CD14-positive monocyte (primary cell): ENCODE measurements around the gene NPL. TPM values are rescaled to one million over a fixed set of nuclear protein-coding genes. Genes with fewer than 3 reads are reported as not detected.

Experiments
- DNase-seq, 3 donors: peaks; one replicate each; pipeline ENCODE4 v3.0.0-alpha.2; 2011 to 2022
- H2AFZ ChIP-seq: 2 replicates; pipeline ENCODE4 v1.6.0; 2012; ENCODE audit warnings: mild to moderate bottlenecking, low read depth, low read length, inconsistent platforms; ENCODE audit not compliant: insufficient read depth, poor library complexity, severe bottlenecking
- H3K27ac ChIP-seq, 2 donors: 1 replicate in 1 of 2; 2 replicates in 1 of 2; pipeline ENCODE4 v1.5.1; 2012 to 2013; ENCODE audit warnings: low read length in 2 of 2, control low read depth in 1 of 2, inconsistent platforms in 1 of 2, low read depth in 1 of 2, mild to moderate bottlenecking in 1 of 2
- H3K27me3 ChIP-seq, 2 donors: one replicate each; pipeline versions ENCODE4 v1.6.0 to v1.6.1; 2011 to 2013; ENCODE audit warnings: low read length in 2 of 2; ENCODE audit not compliant: control insufficient read depth in 2 of 2, insufficient read depth in 2 of 2
- H3K36me3 ChIP-seq, 2 donors: replicated peaks in 1 of 2; 1 replicate in 1 of 2; 2 replicates in 1 of 2; pipeline versions ENCODE4 v1.5.1 to v1.6.1; 2012 to 2013; ENCODE audit warnings: low read length in 2 of 2, control low read depth in 1 of 2, inconsistent platforms in 1 of 2, mild to moderate bottlenecking in 1 of 2; ENCODE audit not compliant: insufficient read depth in 2 of 2, control insufficient read depth in 1 of 2
- H3K4me1 ChIP-seq, 2 donors: 1 replicate in 1 of 2; 2 replicates in 1 of 2; pipeline versions ENCODE4 v1.5.1 to v1.6.1; 2012 to 2013; ENCODE audit warnings: low read length in 2 of 2, control low read depth in 1 of 2, inconsistent platforms in 1 of 2, mild to moderate bottlenecking in 1 of 2, moderate library complexity in 1 of 2; ENCODE audit not compliant: insufficient read depth in 2 of 2, control insufficient read depth in 1 of 2
- H3K4me2 ChIP-seq: replicated peaks from 2 replicates; pipeline ENCODE3; 2012; ENCODE audit warnings: low read length, moderate library complexity, mild to moderate bottlenecking; ENCODE audit not compliant: poor library complexity, severe bottlenecking; ENCODE audit errors: extremely low read depth
- H3K4me3 ChIP-seq, 3 experiments: fragments of 200-600 bp in 1 of 3; sonication (generic) in 1 of 3; replicated peaks in 1 of 3; 1 replicate in 2 of 3; 2 replicates in 1 of 3; pipeline ENCODE4 v1.5.1; 2011 to 2013; ENCODE audit warnings: low read length in 3 of 3, mild to moderate bottlenecking in 3 of 3, control low read depth in 2 of 3, low read depth in 2 of 3, inconsistent platforms in 1 of 3, moderate library complexity in 1 of 3
- H3K79me2 ChIP-seq: 2 replicates; pipeline ENCODE4 v1.6.0; 2012; ENCODE audit warnings: mild to moderate bottlenecking, control low read depth, inconsistent platforms, low read length, moderate library complexity; ENCODE audit not compliant: insufficient read depth
- H3K9ac ChIP-seq: 2 replicates; pipeline ENCODE4 v1.6.0; 2017; ENCODE audit warnings: low read length, mild to moderate bottlenecking; ENCODE audit not compliant: insufficient read depth, poor library complexity, severe bottlenecking
- H3K9me3 ChIP-seq, 2 donors: replicated peaks in 1 of 2; 1 replicate in 1 of 2; 2 replicates in 1 of 2; pipeline versions ENCODE4 v1.5.1 to v1.6.1; 2012 to 2013; ENCODE audit warnings: low read length in 2 of 2, control low read depth in 1 of 2; ENCODE audit not compliant: control insufficient read depth in 1 of 2, insufficient read depth in 1 of 2
- H4K20me1 ChIP-seq: 2 replicates; pipeline ENCODE4 v1.6.0; 2012; ENCODE audit warnings: mild to moderate bottlenecking, low read length, control low read depth, moderate library complexity; ENCODE audit not compliant: insufficient read depth
- H3K27ac Mint-ChIP-seq, 7 donors: one replicate each; pipeline ENCODE4 v1.8.0; 2020; ENCODE audit warnings: mild to moderate bottlenecking in 7 of 7, mixed read lengths in 7 of 7, moderate library complexity in 6 of 7, inconsistent platforms in 2 of 7
- H3K27me3 Mint-ChIP-seq, 3 donors: one replicate each; pipeline ENCODE4 v1.8.0; 2021 to 2022; ENCODE audit warnings: low read depth in 3 of 3, mild to moderate bottlenecking in 3 of 3, mixed read lengths in 3 of 3, moderate library complexity in 3 of 3, inconsistent platforms in 1 of 3
- H3K36me3 Mint-ChIP-seq, 2 donors: one replicate each; pipeline ENCODE4 v1.8.0; 2020; ENCODE audit warnings: mixed read lengths in 2 of 2, inconsistent platforms in 1 of 2, mild to moderate bottlenecking in 1 of 2
- H3K4me1 Mint-ChIP-seq: one replicate; pipeline ENCODE4 v1.8.0; 2020; ENCODE audit warnings: mild to moderate bottlenecking, mixed read lengths
- H3K4me3 Mint-ChIP-seq, 2 donors: one replicate each; pipeline ENCODE4 v1.8.0; 2020; ENCODE audit warnings: mild to moderate bottlenecking in 2 of 2, mixed read lengths in 2 of 2, moderate library complexity in 1 of 2
- H3K9me3 Mint-ChIP-seq, 7 donors: one replicate each; pipeline ENCODE4 v1.8.0; 2020 to 2022; ENCODE audit warnings: mixed read lengths in 7 of 7, mild to moderate bottlenecking in 6 of 7, moderate library complexity in 6 of 7, inconsistent platforms in 2 of 7
- CTCF ChIP-seq: fragments of 200-600 bp; IDR thresholded peaks from one replicate; pipeline ENCODE4 v1.8.0; 2022; ENCODE audit warnings: antibody characterized with exemption, mild to moderate bottlenecking
- WGBS: methylation state at CpG from one replicate; pipeline ENCODE4 v1.1.5; 2013; ENCODE audit warnings: missing lambda C conversion rate; ENCODE audit not compliant: insufficient coverage; 5-methylcytosine and 5-hydroxymethylcytosine counted together
- intact Hi-C, 2 donors: fragments of 100-400 bp; cut with micrococcal nuclease; formaldehyde crosslinking; loops; one replicate each; pipeline versions ENCODE4 v1.15.0 to v1.15.1; 2023
- polyA plus RNA-seq, 3 donors: library from polyadenylated mRNA; depleted of rRNA in 1 of 3; unstranded in 2 of 3; stranded (reverse) in 1 of 3; fragments of 300-500 nt in 2 of 3; fragments of >200 nt in 1 of 3; fragmentation: Illumina TruSeq in 2 of 3; gene quantifications; 1 replicate in 2 of 3; 2 replicates in 1 of 3; pipeline ENCODE4 v1.2.3, GENCODE V29; 2012 to 2021

Gene NPL
- polyA plus RNA-seq, 3 donors: 56.6 to 127 (median 127) TPM

GRCh38 chr1:182795563-182796228 is 6.1 kb downstream of the NPL start:
- Histone ChIP-seq H2AFZ (peak overlapping the region; percentile 71), H3K9me3 (no peaks in the 10 kb centered on the region), H3K4me2 (peak overlapping the region; percentile 73), H3K36me3 (peaks cover 0 to 47% of the 10 kb centered on the region in 2 donors), H3K27me3 (no peaks in the 10 kb centered on the region), H3K79me2 (peaks cover 5% of the 10 kb centered on the region), H3K27ac (peak overlapping the region; percentile 68 to 95), H3K4me3 (peak overlapping the region; percentile 9 to 65 (median 44)), H4K20me1 (no peaks in the 10 kb centered on the region), H3K9ac (peak overlapping the region; percentile 59), H3K4me1 (peaks cover 47 to 60% of the 10 kb centered on the region in 2 donors)
- TF ChIP-seq CTCF: no peak
- peaks cover 63 to 74% of the 10 kb centered on the region in 2 donors for H3K36me3 Mint-ChIP-seq
- peaks cover under 1 to 3% (median 3%) of the 10 kb centered on the region in 3 donors for H3K27me3 Mint-ChIP-seq
- DNase-seq: peak; percentile 92 to 99 (median 98)
- peak overlapping the region in 1 of 2 donors; percentile 64 for H3K4me3 Mint-ChIP-seq
- intact Hi-C loops: loop anchor here in 1 of 2 donors (5.0 kb wide), 1 partner anchor 42 kb away; the partner anchor contains the start of gene DHX9
- H3K9me3 Mint-ChIP-seq: peaks cover 0 to 2% (median 0%) of the 10 kb centered on the region in 7 donors
- H3K4me1 Mint-ChIP-seq: peaks cover 60% of the 10 kb centered on the region
- WGBS: 0% methylated on average over 4 of the region's 8 CpGs
- peak overlapping the region; percentile 94 to 99 (median 96) for H3K27ac Mint-ChIP-seq

- intact Hi-C loops: no loop called here
- no peak for DNase-seq
- Histone ChIP-seq H3K79me2 (no peaks in the 10 kb centered on the region), H3K36me3 (peaks cover 36 to 75% of the 10 kb centered on the region in 2 donors), H4K20me1 (peaks cover 8% of the 10 kb centered on the region), H3K27ac (no peak overlapping the region), H2AFZ (no peak overlapping the region), H3K9me3 (no peaks in the 10 kb centered on the region), H3K4me3 (no peak overlapping the region), H3K4me1 (peaks cover 9 to 10% of the 10 kb centered on the region in 2 donors), H3K9ac (no peak overlapping the region), H3K4me2 (no peak overlapping the region), H3K27me3 (no peaks in the 10 kb centered on the region)
- Mint-ChIP-seq H3K36me3 (peaks cover 79 to 87% of the 10 kb centered on the region in 2 donors), H3K4me3 (no peak overlapping the region), H3K9me3 (no peaks in the 10 kb centered on the region), H3K4me1 (peaks cover 8% of the 10 kb centered on the region), H3K27ac (no peak overlapping the region), H3K27me3 (peaks cover 0 to 2% (median 1%) of the 10 kb centered on the region in 3 donors)
- WGBS: 100% methylated on average over 1 of the region's 4 CpGs
- no peak for TF ChIP-seq CTCF
Observed at GRCh38 chr1:182802006-182802803, 12.6 kb downstream of the NPL start.
